Stimulated activated CD4-positive, alpha-beta T cell treated with anti-CD3 and anti-CD28 coated beads, Interleukin-1b, Interleukin-23, amount 100 ng/mL, for 1 hour (primary cell): ENCODE data around the gene FRMD4A.

ENCODE experiments used
- DNase-seq, 2 donors: peaks; one replicate each; pipeline ENCODE4 v3.0.0-alpha.2; 2020; ENCODE audit warnings: low read depth in 2 of 2

Gene FRMD4A

DNA sequence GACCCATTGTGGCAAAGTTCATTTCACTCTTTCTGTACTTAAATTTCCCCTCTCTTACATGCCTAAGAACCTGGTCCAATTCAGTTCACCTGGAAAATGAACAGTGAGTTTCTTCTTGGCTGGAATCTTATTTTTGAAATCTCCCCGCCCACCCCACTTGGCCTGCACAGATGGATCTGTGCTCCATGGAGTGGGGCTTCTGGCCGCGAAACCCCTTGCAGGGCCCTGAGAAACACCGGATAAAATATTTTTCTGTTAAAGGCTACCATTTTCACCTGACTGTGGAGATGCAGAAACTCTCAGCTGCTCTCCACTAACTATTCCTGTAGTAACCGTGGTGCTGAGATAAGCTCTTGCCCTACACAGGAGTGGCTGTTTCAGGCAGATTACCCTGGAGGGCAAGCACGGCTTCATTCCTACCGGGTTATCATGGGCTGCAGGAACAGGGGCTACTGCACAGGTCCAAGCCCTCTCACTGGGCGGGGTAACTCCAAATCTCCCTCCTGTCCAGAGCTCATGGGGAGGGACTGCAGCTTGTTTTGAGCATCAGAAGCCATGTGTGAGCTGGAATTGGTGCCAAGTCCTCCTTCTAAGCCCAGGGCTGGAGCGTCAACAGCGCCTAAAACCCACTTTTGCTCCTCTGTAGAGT, 625.1 kb downstream of the FRMD4A start:
- DNase-seq, result no peak

DNA sequence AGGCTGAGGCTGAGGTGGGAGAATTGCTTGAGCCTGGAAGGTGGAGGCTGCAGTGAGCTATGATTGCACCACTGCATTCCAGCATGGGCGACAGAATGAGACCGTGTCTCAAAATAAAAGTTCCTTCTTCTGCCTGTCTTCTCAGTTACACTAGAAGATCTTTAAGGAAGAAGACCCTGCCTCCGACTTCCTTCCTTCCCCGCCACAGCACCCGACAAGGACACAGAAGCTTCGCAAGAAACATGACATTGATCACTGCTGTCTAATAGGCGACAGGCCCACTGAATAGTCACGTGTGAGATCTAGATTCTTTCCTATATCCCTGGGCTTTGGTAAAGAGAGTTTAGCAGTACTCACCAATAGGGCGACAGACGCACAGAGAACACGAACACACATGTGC, 625.8 kb downstream of the FRMD4A start:
- no peak for DNase-seq

DNA sequence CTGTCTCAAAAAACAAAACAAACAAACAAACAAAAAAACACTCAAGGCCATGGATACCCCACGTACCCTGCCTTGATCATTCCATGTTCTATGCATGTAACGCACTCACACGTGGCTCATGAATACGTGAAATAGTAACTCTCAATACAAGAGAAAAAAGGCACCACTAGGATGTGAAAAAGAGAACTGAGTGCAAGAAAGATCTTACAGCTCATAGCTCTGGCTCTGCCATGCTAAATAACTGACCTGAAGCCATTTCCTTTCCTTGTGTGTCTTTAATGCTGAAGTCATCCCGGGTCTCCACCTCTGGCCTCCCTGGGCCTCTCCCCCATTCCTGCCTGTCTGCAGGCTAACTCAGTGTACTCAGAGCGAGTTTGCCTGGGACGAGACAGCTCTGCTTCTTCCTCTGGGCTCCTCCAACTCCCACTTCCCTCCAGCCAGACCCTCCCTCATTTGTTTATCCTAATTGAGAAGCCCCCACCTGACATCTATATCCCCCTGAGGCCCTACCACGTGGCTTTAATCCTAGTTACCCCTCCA, 626.7 kb downstream of the FRMD4A start:
- no peak for DNase-seq

DNA sequence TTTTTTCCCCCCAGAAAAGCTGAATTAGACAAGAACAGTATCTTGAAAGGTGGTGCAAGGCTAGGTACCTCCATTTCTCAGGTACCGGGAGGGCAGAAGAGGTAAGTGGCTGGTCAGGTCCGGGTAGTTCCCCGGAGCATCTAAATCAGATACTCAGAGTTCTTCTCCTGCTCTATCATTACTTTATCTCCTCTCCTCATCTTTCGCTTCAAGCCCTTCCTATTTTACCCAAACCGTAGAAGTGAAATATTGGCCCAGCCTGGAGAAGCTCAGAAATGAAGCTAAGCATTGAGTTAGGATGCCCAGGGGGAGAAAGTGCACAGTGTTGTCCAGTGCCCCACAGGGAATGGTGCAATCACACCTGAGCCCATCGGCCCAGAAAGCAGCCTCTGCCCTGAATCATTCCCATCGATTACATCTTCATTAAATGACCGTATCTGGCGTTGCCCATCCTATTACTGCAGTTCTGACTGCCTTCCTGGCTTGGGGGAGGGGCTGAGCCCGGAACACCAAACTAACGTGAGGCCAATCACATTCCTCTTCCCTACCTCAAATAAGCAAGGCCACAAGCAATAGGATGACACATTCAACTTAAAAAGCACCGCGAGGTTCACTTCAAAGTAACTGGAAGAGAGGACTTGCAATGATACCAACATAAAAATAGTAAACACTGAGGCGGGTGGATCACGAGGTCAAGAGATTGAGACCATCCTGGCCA, 627.5 kb downstream of the FRMD4A start:
- no peak for DNase-seq

DNA sequence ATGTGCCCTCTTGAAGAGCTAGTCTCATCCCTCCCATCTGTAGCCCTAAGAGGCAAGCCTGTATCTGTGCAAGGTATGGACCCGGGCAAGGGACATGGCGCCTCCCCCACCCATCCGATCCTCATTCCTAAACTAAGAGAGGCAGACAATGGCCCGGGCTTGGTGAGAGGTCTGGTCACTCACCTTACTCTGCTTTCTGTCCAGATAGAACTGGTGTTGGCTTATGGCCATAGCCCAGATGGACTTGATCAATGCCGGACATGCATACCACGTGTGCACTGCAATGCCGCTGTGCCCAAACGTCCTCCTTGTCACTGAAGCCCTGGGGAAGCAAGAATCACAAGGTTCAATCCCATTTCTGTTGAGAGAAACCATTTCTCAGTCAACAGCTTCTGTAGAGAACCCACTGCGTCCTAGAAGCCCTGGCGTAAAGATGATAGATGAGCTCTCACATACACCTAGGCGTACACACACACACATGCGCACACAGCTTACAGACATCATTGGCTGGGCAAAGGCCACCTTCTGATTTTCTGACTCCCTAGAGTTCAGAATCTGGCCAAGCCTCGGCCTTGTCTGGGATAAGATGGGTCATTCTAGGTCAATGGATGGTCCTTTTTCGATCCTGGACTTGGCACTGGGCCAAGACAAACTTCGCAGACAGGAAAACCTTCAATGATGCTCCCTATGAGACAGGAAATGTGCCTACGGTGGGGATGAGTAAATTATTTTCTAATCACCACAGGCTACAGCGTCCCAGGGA, 629.4 kb downstream of the FRMD4A start:
- no peak for DNase-seq

DNA sequence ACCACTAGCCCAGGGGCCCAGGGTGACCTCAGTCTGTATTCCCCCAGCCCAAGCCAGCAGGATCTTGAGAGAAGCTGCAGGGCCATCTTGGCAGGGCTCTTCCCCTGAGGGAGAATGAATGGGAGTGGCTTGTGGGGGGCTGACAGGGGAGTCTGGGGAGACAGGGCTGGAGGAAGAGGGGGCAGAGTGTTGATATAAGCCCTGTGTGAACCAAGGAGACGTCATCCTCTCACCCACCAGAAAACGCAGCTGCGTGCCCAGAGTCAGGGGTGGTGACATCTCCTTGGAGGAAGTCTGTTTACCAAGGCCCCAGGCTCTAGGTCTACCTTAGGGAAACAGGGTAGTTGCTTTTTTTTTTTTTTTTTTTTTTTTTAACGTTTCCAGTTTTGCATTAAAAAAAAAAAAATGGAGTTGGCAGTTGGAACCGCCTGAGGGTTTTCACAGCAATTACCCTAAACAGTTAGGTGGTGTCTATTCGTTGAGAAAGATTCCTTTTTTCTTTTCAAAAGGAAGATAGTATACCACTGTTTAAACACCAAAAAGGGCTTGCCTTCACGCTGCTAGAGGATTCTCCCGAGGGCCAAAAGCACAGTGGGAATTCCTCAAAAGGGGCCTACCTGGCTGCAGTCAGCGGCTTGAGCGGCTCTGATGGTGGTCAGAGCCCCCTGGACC, 630.1 kb downstream of the FRMD4A start:
- no peak for DNase-seq

DNA sequence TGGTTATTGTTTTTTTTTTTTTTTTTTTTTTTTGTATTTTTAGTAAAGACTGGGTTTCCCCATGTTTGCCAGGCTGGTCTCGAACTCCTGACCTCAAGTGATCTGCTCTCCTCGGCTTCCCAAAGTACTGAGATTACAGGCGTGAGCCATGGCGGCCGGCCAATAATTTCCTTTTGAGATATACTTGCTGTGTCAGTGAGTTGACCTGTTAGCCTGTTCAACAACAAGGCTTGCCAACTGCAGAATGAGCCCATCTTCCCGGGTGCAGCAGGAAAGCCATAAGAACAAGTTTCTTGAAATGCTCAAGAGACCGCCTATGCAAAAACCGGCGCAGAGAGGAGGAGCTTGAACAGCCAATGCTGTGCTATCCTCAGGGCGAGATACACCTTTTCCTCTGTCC, 631.5 kb downstream of the FRMD4A start:
- no peak for DNase-seq

DNA sequence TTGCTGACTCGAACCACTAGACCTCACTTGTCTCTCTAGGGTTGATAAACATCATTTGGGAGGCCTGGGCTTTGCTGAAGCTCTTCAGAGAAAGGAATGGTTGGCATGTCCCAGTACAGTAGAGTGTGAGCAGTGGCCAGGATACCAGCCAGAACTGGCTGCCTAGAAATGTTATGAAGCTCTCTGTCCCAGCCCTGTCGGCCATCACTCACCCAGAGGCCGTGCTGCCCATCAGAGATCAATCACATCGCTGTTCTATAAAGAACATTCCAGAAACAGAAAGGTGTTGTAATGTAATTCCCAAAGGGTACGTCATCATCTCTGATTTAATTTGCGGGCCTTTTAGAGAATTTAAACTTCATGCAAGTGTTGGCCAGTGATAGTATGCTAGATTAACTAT, 632.5 kb downstream of the FRMD4A start:
- DNase-seq, result no peak

DNA sequence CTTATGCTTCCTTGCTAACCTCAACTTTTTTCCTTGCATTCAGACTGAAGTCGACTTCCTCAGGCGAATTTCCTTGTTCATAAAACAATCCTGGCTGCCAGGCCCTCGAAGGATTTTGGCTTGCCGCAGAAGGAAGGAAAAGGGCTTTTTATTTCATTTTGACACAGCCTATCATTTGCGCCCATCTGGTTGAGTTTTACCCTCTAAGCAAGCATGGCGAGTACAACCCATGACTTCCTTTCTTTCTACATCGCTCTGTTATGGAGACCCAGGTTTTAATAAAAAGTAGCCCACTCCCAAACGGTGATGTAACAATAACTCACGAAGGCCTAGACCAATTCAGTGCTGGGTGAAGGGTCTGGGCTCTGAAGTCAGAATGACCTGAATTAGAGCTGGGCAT, 634.7 kb downstream of the FRMD4A start:
- no peak for DNase-seq

DNA sequence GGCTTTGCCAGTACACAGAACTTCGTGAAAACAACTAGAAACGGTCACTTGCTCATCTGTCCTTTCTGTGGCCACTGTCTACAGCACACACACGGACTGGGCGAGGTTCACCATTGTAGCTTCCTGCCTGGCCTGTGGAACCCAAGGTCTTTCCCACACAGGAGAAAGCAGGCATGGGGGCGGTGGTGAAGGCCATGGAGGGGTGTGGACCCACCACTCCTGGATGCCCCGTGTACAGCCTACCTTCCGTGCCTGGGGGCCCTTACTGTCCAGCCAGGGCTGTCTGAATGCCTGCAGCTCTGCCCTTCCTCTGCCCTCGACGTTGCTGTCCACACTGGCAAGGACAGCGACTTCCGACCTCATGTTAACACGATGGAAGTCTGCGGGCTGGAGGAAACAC, 635.1 kb downstream of the FRMD4A start:
- DNase-seq, result no peak

DNA sequence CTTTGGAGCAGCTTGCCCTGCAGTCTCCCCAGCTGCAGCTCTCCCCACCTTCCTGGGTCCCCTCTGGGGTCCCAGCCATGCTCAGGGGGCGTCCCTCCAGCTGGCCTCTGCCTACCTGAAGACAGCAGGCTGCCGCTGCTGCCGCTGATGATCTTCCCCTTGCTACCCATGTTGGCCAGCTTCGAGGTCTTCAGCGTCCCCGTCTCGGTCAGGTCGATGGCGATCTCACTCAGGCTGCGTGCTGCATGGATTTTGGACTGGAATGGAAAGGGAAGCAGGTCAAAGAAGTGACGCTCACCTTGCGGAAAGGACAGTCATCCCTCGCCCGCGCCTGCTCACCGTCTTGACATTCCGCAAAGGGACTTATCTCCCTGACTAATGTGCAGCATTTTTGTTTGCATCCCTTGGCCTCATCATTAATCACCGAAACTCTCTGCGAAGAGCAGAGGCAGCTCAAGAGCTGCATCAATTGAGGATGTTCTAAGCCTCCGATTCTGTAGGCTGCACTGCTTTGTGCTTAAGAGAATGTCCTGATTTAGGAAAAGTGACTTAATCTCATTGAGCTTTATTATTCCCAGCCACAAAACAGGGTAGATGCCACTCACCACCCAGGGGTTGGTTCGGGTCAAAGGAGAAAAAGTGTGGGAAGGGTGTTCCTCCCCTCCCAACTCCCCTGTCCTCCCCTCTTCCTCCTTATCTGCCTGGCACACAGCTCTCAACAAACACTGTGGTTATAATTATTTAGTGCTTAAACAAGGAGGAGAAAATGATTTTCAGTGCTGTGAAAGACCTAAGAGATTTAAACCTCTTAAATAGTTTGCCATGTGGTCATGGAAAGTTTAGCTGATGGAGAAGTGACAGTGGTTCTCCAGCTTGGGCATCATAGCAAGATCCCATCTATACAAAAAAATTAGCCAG, 636.7 kb downstream of the FRMD4A start:
- no peak for DNase-seq

DNA sequence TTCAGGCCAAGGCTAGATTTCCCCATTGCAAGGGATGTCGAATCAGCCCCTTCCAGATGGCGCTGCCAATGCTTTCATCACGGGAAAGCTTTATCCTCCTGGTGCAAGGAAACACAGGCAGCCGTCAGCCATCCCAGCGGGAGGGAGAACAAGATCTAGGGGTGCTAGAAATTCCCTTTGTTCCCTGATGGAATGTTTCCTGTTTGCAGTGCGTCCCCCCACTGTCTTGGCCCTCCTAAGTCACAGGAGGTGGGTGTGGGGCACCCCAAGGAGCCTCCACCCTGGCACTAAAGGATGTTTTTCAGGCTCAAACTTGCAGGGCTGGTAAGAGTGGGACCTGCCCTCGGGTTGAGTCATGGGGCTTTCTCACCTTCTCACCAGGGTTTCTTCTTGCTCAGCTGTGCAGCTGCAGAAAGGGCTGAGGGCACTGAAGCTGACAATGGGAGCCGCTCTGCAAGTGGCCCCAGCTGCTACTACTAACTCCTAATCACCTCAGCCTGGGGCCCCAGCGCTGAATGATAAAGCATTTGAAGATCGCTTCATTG, 640.4 kb downstream of the FRMD4A start:
- no peak for DNase-seq

DNA sequence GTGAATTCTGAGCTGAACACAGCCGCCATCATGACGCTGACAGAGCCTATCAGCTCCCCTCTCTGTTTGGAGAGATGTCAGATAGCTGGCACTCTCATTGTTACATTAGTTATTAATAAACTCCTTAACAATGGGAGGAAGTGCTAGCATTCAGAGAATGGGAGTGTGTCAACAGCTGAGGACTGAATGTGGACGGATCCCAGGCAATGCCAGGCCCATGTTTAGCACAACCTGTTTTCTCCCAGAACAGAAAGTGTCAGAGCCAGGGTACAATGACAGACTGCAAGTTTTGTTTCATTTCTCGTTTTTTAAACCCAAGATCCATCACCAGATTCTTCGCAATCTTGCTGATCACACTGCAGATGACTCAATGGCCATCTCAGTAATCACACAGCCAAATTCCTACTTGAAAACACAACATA, 644.4 kb downstream of the FRMD4A start:
- no peak for DNase-seq

DNA sequence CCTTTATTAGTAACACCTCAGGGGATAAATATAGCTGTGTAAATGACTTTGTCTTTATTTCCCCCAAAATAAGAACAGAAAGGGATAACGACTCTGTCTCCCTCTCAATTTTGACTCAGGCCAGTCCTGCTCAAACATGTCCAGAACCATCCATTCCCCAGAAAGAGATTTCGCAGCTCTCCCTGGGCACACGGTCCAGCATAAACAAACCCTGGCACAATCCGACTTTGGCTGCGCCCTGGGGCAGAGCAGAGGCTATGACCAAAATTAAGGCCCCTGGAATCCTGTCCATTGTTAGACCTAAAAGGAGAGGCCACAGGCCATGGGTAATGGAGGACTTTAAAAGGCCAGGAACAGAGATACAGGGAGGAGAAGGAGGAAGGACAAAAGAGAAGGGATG, 644.8 kb downstream of the FRMD4A start:
- DNase-seq, result no peak

DNA sequence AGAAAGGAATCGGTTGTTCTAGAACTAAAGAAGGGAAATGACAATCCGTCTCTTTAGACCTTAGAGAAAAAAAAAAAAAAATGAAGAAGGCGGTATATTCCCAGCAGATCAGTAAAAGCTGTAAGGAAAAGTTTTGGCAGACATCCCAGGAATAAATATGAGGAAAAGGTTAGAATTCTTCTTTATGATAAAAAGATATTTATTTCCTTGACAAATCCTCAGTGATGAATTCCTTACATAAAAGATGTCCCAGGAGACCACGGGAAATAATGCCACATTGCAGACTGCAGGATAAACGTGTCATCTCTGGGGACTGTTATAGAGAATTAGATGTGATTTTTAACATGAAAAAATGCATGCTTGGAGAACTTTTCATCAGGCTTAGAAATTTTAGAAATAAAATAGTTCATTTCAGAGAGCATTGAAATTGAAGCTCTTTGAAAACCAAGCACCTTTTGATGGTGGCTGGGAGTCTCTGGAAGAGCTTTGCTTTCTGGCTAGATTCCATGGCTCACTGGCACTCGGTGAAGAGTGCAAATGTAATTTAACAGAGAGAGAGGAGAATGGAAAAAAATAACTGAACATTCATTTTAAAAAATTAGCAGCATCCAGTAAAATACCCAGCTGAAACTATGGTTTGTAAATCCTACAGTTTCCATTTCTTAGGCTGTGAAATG, 645.8 kb downstream of the FRMD4A start:
- no peak for DNase-seq

DNA sequence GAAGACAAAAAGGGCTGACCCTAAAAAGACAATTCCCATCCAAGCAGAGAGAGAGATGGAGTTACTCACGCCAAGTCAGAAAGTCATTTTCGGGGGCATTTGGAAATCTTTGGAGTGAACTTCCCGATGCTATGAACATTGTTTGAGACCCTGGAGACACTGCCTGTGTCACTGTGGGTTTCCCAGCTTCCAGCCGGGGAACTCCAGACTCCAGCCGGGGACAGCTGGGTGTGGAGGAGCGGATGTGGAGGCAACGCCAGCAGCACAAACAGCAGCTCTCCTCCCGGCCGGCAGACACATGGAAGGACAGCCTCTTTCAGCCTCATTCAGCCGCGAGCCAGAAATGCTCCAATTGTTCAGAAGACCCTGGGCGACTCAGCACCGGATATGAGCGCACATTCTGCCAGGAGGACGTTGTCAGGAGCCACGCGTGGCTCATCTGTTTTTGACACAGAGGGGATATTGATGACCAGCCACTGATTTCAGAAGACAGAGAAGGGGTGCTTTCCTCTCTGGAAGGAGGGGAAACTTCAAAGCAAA, 646.4 kb downstream of the FRMD4A start:
- no peak for DNase-seq

DNA sequence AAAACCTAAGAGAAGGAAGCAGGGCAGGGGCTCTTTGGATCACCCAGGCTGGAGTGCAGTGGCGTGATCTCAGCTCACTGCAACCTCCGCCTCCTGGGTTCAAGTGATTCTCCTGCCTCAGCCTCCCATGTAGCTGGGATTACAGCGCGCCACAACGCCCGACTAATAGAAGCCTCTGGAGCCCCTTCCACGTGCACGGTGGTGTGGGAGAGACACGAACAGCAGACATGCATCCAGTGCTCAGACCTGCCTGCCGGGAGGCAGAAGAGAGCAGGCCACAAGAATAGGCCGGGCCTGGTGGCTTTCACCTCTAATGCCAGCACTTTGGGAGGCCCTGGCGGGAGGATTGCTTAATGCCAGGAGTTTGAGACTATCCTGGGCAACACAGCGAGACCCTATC, 647.7 kb downstream of the FRMD4A start:
- DNase-seq, result no peak

DNA sequence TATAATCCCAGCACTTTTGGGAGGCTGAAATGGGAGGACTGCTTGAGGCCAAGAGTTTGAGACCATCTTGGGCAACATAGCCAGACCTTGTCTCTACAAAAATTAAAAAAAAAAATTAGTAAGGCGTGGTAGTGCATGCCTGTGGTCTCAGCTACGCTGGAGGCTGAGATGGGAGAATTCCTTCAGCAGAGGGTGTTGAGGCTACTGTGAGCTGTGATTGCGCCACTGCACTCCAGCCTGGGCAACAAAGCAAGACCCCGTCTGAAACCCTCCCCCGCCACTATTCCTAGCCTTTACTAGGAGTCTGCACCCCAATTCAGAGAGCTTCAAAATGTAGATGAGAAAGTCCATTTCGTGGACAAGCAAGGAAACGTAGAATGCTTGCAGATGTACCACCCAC, 648.8 kb downstream of the FRMD4A start:
- no peak for DNase-seq

DNA sequence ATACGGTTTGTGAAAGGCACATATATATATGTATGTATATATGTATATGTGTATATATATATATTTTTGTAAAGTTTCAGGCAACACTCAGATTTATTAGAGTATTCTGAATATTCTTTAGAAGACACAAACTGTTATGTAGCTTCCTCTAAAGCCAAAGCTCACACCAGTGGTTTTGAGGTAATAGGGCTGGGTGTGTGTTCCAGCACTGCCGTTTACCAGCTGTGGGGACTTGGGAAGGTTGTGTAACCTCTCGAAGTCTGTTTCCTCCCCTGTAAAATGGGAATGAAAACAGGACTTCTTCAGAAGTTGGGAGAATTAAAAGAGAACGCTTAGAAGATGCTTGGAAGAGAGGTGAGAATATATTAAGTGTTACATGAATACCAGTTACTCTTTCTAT, 649.2 kb downstream of the FRMD4A start:
- no peak for DNase-seq

DNA sequence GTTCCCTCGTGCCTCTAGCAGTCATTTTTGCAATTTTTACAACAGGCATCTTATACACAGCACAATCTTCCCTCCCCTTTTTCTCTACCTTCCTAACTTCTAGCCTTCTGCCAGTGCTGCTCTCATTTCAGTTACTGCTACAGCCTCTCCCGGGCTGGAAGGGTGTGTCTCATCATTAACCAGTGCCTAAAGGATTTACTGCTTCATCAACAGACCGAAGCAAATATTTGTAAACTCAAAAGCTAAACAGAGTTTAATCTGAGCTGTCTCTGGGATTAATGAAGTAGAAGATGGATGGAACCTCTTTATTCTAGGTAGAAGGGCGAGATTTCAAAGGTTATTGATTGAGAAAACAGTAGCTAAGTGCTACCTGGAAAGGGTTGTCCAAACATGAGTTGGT, 649.6 kb downstream of the FRMD4A start:
- no peak for DNase-seq
